OCI-M1 (cell line): ENCODE data around the gene CLCN2.

Source experiments
- DNase-seq: peaks from one replicate; lab custom pipeline; 2025; lab: John Stamatoyannopoulos, UW

CLCN2 gene

DNA sequence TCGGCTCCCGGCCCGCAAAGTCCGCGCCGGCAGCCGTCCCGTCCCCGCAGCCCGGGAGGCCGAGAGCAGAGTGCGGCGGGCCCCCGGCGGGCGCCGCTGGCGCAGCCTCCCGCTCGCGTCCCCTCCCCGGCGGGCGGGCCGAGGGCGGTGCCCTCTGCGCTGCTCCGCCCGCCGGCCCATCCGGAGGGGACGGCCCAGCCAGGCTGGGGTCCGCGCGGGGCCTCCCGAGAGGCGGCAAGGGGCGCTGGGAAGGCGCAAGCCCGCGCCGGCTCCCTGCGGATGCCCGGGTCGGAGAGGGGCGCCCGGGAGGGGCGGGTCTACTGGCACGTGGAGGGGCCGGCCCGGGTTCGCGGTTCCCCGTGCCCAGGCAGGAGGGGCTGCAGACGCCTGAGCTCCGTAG, at the start of gene CLCN2, which contains the start of gene POLR2H:
Gene CLCN2 (minus strand): TSS at position 74 of the 400 bp plus-strand sequence. CDS start 126 bp downstream, outside the sequence.
Gene POLR2H (plus strand): TSS at position 179 of the 400 bp plus-strand sequence. CDS start 1,783 bp downstream, outside the sequence.
- DNase-seq: peak; percentile 59

DNA sequence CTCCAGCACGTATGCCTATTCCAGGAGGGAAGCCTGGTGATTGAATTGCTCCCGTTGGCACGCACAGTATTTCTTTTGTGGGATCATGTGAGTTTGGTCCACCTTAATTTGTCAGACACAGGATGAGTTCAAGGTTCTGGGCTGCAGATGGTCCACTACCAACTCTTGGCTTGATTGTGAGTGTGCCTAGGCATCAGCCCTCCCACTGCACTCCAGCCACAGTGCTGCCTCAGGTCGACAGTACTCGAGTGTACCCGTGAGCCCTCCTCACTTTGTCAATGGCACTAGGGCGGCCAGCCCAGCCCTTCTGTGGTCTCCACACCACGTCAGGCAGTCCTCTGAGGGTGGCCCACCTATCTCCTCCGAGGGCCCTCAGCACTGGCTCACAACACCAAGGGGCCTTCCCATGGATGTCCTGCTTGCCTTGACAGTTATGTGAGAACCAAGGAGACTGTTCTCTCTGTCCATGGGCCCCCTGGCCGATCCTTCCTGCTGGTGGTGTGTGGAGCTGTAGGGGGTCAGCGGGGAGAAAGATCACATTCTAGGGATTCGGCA, 48.6 kb upstream of the CLCN2 start:
- DNase-seq: no peak

DNA sequence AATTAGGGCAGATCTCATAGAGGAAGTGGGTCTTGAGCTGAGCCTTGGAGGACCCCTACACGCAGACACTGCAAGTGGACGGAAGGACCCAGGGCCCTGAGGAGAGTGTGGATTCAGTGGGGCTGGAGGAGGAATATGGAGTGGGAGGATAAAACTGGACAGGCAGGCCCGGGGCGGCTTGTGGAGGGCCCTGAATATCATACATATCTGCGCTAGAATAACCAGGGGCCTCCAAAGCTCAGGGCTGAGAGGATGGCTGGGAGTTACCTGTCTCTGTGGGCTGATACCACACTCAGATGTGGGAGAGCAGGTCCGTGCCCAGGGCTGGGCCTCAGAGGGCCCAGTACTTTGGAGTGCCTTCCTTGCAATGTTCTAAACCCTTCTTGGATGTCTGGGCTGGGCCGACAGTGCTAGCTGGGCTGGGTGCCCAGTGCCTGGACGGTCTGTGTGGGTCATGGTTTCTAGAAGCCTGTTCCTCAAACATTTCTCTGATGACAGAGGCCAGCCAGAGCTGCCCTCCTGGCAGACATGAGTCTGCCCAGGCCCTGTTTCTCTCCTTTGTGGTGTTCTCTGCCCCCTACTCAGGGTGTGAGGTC, 48.0 kb upstream of the CLCN2 start:
- no peak for DNase-seq

DNA sequence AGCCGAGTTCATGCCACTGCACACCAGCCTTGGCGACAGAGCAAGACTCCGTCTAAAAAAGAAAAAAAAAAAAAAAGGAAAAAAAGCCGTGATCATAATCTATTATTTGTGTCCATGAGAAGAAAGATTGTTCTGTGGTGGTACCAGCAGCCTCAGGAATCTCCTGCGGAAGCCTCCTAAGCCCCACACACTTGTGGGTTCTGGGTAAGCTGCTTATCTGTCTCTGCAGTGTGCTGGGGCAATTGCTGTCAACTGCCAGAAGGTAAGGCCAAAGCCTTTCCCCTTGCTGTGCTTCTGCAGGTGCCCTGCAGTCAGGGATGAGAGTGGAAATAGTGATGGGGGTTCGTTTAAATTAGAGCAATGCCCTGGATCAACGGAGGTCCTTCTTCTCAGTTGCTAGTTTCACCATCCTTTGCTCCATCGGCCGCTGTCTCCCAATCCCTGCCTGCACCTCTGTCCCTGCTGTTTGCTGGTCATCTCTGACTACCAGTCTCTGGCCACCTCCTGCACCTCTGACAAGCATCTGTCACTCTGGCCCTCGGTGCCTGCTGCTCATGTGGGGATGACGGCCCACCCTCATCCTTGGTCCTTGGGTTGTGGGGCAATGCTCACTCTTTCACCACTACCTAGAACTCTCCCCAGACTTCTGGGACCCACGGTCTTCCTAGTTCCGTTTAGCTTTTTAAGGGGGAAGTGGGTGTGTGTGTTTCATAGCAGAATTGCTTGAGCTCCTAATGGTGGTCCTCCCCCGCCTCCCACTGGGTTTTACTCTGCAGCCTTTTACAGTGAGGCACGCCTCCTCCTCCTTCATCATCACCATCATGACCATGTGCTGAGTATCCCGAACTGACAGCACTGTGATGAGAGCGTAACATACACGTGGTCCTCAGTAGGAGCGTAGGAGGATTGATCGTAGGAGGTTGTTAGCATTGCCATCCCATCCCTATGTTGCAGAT, 43.9 kb upstream of the CLCN2 start:
- peak; percentile 42 for DNase-seq

DNA sequence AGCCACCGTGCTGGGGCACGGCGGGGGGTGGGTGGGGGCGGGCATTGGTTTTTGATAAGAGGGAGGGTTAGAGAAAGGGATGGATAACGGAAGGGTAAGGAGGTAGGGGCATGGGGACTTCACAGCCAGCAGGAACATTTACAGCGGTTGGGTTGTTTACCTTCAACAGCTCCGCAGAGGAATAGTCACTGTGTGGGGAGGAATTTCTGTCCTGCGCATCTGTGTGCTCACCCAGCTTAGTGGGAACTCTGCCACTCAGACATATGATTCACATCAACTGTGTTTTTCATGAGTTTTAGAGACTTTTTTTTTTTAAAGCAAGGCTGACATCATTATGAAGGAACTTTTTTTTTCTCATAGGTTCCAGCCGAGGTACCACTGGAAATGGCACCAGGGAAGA, 38.0 kb upstream of the CLCN2 start:
- no peak for DNase-seq

DNA sequence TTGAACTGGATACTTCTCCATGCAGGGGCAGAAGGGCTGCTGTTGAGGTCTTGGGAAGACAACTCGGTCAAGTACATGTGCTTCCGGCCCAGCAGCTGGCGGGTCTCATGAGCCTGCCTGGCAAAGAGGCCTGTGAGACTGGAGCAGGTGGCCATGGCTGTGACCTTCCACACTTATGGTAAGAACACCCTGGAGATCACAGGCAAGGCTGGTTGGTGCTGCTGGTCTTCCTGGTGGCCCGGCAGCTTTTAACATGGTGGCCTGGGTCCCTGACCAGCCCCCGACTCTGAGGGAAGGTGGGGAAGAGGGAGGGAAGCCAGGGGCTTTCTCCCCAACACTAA, 33.9 kb upstream of the CLCN2 start:
- no peak for DNase-seq

DNA sequence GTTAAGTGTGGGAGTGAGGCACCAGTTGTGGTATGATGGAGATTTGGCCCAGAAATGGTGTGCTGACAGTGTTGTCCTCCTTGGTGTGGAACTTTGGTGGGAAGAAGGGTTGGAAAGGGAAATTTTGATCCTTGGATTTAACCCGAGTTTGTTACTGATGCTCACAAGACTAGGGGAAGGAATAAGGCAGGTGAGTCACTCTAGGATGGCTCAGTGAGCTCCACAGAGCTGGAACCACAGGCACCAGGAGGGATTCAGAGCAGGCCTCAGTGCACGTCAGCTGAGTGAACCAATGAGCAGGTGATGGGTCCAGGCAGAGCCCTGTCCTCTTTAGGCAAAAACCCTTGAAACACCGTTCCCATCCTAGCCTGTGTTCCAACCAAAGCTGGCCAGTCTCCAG, 29.9 kb upstream of the CLCN2 start:
- DNase-seq: no peak

DNA sequence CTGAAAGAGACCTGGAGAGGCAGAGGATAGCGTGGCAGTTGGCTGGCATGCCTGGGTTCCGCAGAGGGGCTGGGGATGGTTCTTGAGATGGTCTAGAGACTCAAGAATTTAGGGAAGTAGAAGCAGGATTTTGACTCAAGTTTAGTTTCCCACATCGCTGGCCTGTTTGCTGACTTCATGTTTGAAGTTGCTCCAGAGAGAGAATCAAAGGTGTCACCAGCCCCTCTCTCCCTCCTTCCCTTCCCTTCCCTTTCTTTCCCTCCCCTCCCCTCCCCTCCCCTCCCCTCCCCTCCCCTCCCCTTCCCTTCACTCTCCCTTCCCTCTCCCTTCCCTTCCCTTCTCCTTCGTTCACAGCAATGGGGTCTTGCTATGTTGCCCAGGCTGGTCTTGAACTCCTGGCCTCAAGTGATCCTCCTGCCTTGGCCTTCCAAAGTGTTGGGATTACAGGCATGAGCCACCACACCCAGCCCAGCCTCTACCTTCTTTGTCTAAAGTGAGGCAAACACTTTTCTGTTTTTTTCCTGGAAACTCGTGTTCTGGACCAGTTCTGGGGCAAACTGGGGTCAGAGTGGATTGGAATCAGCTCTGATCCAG, 28.6 kb upstream of the CLCN2 start:
- DNase-seq: no peak

DNA sequence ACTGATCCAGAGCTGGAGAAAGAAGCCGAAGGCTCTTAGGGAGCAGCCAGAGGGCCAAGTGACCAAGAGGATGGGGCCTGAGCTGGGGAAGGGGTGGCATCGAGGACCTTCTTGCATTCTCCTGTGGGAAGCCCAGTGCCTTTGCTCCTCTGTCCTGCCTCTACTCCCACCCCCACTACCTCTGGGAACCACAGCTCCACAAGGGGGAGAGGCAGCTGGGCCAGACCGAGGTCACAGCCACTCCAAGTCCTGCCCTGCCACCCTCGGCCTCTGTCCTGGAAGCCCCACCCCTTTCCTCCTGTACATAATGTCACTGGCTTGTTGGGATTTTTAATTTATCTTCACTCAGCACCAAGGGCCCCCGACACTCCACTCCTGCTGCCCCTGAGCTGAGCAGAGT, 28.0 kb upstream of the CLCN2 start:
- DNase-seq: no peak

DNA sequence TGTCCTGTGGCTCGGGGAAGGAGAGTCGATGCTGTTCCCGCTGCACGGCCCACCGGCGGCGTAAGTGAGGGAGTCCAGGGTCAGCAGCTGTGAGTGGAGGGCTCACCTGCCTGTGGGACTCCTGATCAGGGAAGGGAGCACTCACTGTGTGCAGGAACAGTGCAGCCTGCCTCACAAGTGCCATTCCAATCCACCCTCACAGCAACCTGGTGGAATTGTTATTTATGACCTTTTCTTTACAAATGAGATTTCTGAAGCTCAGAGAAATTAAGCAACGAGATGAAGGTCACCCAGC, 27.5 kb upstream of the CLCN2 start:
- no peak for DNase-seq

DNA sequence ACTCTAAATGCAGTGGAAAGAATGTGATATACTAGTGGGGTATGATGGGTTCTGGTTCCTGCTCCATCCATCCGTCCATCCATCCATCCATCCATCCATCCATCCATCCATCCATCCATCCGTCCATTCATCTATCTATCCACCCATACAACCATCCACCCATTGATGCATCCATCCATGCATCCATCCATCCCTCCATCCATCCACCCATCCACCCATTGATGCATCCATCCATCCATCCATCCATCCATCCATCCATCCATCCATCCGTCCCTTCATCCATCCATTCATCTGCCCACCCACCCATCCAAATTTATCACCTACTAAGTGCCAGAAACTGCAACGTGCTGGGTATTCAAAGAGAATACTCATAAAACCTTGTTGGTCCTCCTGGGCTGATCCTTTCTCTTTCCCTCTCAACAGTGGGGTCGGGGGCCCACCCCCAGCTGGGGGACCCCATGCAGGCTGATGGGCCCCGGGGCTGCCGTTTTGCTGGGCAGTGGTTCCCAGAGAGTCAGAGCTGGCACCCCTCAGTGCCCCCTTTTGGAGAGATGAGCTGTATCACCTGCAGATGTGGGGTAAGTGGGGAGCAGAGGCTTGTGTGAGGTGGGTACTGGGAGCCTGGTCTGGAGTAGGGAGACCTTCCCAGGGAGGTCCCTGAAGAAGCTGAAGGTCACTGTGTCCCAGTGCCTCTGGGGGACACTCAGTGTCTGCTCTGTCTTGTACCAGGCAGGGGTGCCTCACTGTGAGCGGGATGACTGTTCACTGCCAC, 26.9 kb upstream of the CLCN2 start:
- no peak for DNase-seq

DNA sequence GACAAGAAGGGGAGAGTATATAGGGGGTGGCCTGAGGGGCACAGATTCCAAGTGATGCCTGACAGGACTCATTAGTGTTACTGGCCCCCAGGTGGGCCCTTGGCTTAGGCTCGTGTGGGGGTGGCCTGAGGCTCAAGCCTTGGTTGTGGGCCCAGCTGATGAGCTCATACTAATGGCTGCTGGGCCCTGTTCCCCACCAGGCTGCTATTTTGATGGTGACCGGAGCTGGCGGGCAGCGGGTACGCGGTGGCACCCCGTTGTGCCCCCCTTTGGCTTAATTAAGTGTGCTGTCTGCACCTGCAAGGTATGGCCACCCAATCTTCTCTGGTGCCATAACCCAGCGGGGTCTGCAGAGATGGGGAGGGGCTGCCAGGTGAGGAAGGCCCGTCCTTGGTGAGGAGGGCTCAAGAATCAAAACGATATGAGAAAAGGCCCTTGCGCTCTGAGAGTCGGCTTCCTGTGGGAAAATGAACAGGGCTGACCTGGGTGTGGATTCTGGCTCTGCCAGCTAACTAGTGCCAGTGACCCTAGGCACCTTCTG, 25.8 kb upstream of the CLCN2 start:
- DNase-seq: no peak

DNA sequence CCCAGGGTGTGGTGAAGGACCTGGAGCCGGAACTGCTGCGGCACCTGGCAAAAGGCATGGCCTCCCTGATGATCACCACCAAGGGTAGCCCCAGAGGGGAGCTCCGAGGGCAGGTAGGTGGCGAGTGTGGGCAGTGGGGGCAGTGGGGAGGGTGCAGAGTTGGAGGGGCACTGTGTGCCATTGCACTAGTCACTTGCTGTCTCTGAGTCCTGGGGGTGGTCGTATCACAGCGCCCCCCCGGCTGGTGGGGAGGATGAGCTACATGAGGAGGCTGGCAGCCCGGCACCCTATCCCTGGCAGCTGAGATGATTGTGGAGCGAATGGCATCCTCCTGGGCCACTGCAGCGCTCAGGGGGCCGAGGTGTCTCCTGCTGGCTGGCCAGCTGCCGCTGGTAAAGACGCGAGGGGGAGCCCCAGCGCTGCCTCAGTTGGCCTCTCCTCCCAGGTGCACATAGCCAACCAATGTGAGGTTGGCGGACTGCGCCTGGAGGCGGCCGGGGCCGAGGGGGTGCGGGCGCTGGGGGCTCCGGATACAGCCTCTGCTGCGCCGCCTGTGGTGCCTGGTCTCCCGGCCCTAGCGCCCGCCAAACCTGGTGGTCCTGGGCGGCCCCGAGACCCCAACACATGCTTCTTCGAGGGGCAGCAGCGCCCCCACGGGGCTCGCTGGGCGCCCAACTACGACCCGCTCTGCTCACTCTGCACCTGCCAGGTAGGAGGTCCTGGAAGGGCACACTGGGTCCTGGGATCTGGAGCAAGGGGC, 24.8 kb upstream of the CLCN2 start:
- DNase-seq: no peak

DNA sequence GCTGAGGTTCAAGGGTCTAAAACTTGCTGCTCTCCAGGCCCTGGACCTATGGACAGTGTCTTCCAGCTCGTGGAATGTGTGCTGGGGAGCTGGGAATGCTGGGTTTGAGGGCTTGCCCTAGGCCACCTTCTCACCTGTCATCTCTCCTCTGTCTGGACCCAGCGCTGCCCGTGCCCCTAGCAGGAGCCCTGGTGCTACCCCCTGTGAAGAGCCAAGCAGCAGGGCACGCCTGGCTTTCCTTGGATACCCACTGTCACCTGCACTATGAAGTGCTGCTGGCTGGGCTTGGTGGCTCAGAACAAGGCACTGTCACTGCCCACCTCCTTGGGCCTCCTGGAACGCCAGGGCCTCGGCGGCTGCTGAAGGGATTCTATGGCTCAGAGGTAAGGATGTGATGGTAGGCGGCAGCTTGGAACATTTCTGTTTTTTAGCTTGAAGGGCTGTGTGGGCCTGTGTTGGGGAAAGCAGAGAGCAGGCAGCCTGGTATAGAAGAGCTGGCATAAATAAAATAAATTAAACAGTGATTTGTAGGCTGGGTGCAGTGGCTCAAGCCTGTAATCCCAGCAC, 23.5 kb upstream of the CLCN2 start:
- no peak for DNase-seq

DNA sequence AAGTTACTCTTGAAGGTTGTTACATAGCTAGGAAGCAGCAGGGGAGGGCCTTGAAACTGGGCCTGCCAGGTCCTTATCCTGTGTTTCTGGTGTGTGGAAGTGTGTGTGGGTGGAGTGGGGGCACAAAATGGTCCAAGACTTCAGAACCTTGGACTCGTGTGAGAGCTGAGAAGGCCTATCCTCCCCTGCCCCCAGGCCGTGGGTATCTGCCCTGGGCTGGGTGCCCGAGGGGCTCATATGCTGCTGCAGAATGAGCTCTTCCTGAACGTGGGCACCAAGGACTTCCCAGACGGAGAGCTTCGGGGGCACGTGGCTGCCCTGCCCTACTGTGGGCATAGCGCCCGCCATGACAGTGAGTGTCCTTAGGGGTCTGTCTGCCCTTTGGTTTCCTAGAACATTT, 22.9 kb upstream of the CLCN2 start:
- DNase-seq: no peak

DNA sequence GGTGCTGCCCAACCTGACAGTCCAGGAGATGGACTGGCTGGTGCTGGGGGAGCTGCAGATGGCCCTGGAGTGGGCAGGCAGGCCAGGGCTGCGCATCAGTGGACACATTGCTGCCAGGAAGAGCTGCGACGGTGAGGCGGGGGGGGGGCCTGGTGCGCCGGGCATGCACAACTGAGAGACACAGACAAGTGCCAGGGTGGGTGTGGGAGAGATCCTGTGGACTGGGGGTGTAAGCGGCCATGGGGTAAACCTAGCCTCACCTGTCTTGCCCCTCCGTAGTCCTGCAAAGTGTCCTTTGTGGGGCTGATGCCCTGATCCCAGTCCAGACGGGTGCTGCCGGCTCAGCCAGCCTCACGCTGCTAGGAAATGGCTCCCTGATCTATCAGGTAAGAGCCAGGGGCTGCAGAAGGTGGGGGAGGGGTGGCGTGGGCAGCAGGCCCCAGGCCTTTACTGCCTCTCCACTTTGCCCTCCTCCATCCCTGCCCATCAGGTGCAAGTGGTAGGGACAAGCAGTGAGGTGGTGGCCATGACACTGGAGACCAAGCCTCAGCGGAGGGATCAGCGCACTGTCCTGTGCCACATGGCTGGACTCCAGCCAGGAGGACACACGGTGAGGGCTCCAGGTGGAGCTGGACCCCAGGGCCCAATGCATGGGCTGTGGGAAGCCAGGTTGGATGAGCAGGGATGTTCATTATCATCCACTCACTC, 21.8 kb upstream of the CLCN2 start:
- no peak for DNase-seq

DNA sequence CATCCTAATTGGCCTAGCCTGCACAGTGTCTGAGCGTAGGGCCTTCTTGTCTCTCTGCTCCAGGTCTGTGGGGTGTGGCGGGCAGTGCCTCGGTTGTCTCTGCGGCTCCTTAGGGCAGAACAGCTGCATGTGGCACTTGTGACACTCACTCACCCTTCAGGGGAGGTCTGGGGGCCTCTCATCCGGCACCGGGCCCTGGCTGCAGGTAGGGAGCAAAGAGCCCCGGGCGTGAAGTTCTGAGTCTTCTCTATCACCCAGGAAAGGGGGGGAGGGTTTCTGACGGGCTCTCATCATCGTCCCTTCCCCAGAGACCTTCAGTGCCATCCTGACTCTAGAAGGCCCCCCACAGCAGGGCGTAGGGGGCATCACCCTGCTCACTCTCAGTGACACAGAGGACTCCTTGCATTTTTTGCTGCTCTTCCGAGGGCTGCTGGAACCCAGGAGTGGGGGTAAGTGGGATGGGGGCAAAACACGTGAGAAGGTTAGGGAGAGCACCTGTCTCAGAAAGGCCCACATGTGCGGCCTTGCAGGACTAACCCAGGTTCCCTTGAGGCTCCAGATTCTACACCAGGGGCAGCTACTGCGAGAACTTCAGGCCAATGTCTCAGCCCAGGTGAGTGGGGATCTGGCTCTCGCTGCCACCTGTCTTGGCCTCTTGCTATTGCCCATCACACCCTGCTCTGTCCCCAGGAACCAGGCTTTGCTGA, 21.1 kb upstream of the CLCN2 start:
- no peak for DNase-seq

DNA sequence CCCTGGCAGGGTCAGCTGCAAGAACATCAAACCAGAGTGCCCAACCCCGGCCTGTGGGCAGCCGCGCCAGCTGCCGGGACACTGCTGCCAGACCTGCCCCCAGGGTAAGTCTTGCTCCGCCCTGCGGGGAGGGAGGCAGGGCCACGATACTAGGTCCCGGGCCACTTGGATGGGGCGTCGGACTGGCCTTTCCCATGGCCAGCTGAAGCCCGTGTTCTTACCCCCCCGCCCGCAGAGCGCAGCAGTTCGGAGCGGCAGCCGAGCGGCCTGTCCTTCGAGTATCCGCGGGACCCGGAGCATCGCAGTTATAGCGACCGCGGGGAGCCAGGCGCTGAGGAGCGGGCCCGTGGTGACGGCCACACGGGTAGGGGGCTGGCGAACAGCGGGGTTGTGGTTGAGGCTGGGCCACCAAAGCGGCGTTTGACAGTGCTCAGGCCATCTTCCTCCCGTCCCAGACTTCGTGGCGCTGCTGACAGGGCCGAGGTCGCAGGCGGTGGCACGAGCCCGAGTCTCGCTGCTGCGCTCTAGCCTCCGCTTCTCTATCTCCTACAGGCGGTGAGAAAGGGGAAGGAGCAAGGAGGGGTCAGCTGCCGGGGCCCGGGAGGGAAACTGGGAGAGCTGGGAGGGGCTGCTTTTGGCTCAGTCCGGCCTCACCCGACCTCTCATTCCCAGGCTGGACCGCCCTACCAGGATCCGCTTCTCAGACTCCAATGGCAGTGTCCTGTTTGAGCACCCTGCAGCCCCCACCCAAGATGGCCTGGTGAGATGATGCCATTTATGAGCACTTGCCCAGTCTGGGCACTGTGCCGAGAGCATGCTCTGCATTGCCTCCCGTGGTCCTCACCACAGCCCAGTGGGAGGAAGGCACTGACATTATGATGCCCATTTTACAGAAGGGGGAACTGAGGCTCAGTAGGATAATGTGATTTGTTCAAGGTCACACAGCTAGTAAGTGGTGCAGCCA, 20.1 kb upstream of the CLCN2 start:
- DNase-seq: peak; percentile 46
